NB4 (cell line): ENCODE results near the gene ARL2.

ENCODE experiments used
- MYC ChIP-seq: IDR thresholded peaks from 2 replicates; pipeline ENCODE4 v1.6.1; 2011; ENCODE audit warnings: low read depth, low read length
- POLR2A ChIP-seq: IDR thresholded peaks from 2 replicates; pipeline ENCODE4 v1.6.1; 2011; ENCODE audit warnings: mild to moderate bottlenecking; ENCODE audit not compliant: insufficient read length; ENCODE audit errors: extremely low read depth
- TF ChIP-seq, protein P1 (sequence below): IDR thresholded peaks from one replicate; pipeline ENCODE4 v1.5.1; 2012; ENCODE audit warnings: low read depth, low read length

DNA sequence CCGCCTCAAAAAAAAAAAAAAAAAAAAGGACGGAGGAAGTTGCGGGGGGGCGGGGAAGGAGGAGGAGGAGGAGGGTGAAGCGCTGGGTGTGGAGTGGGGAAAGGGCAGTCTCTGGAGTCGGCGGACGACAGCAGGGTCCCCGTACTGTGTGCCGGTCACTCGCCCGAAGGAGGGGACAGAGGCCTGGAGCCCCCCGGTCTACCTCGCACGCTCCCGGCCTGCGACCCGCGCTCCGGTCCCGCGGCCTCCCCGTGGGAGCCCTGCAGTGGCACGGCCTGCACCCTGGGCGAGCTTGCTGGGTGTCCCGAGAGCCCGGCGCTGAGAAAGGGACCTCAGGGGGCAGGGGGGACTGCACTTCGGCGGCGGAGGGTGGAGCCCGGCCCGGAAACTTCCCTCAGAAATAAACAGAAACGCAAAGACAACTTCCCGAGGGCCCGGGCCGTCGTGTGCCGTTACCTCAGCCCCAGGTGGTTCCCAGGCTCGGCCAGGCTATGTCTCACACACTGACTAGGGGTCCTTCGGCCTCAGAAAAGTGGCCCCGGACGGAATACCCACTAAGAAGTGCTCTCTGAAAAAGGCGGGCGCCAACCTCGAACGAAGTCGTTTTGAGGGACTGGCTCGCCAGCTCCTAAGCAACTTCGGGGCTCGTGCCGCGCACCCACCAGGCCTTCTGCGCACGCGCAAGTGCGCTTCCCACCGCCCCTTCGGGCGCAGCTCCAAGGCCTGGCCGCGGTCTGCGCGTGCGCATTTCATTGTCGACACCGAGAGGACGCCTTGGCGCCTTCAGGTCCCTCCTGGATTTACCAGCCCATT is 42.3 kb upstream of the ARL2 start, which contains the start of gene MAJIN:
- TF ChIP-seq, protein P1, sequence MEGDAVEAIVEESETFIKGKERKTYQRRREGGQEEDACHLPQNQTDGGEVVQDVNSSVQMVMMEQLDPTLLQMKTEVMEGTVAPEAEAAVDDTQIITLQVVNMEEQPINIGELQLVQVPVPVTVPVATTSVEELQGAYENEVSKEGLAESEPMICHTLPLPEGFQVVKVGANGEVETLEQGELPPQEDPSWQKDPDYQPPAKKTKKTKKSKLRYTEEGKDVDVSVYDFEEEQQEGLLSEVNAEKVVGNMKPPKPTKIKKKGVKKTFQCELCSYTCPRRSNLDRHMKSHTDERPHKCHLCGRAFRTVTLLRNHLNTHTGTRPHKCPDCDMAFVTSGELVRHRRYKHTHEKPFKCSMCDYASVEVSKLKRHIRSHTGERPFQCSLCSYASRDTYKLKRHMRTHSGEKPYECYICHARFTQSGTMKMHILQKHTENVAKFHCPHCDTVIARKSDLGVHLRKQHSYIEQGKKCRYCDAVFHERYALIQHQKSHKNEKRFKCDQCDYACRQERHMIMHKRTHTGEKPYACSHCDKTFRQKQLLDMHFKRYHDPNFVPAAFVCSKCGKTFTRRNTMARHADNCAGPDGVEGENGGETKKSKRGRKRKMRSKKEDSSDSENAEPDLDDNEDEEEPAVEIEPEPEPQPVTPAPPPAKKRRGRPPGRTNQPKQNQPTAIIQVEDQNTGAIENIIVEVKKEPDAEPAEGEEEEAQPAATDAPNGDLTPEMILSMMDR: no peak
- TF ChIP-seq POLR2A: no peak
- TF ChIP-seq MYC: no peak
